ENCODE results near the gene FAM117A. TPM values are rescaled to one million over a fixed set of nuclear protein-coding genes. Genes with fewer than 3 reads are reported as not detected.

FAM117A gene
- total RNA-seq, 3 donors from 2014 or later, result 8.0 to 11.6 (median 9.8) TPM

- TF ChIP-seq POLR2A (IDR thresholded peaks at IDR 0.05) (no peak), CTCF (IDR thresholded peaks at IDR 0.05) (no peak), POLR2AphosphoS5 (IDR thresholded peaks at IDR 0.05) (no peak)
- no peak for DNase-seq (ENCODE audit: low spot score in 2 of 2)
- Histone ChIP-seq H3K36me3 (no peaks in the 10 kb centered on the region), H3K27ac (peak overlapping the region; percentile 43 to 63), H3K9me3 (no peaks in the 10 kb centered on the region), H3K4me1 (peaks cover 0 to under 1% of the 10 kb centered on the region in 2 donors), H3K27me3 (no peaks in the 10 kb centered on the region), H3K4me3 (no peak overlapping the region)
- intact Hi-C loops (cut with DNase I; ENCODE audit: low total_unique reads), result no loop called here
Measured at GRCh38 chr17:49757151-49757777, 6.7 kb downstream of the FAM117A start.

GRCh38 chr17:49756323-49757150, 7.4 kb downstream of the FAM117A start:
- no peak for DNase-seq (ENCODE audit: low spot score in 2 of 2)
- no peak for TF ChIP-seq CTCF (IDR thresholded peaks at IDR 0.05)
- TF ChIP-seq POLR2A (IDR thresholded peaks at IDR 0.05), result no peak
- no peak for TF ChIP-seq POLR2AphosphoS5 (IDR thresholded peaks at IDR 0.05)
- Histone ChIP-seq H3K9me3 (no peaks in the 10 kb centered on the region), H3K27me3 (no peaks in the 10 kb centered on the region), H3K4me1 (no peaks in the 10 kb centered on the region), H3K36me3 (no peaks in the 10 kb centered on the region), H3K4me3 (no peak overlapping the region), H3K27ac (peak overlapping the region in 1 of 2 donors; percentile 63)
- intact Hi-C loops (cut with DNase I; ENCODE audit: low total_unique reads), result loop anchor here (1.0 kb wide), 1 partner anchor 10 kb away; no protein-coding TSS in a partner anchor

GRCh38 chr17:49755663-49756283, 8.2 kb downstream of the FAM117A start:
- DNase-seq (ENCODE audit: low spot score in 2 of 2), result no peak
- Histone ChIP-seq H3K27ac (peak overlapping the region; percentile 51 to 63), H3K9me3 (no peaks in the 10 kb centered on the region), H3K27me3 (no peaks in the 10 kb centered on the region), H3K4me1 (no peaks in the 10 kb centered on the region), H3K36me3 (no peaks in the 10 kb centered on the region), H3K4me3 (no peak overlapping the region)
- no peak for TF ChIP-seq CTCF (IDR thresholded peaks at IDR 0.05)
- no peak for TF ChIP-seq POLR2A (IDR thresholded peaks at IDR 0.05)
- no peak for TF ChIP-seq POLR2AphosphoS5 (IDR thresholded peaks at IDR 0.05)
- intact Hi-C loops (cut with DNase I; ENCODE audit: low total_unique reads), result loop anchor here (1.0 kb wide), 1 partner anchor 9 kb away; no protein-coding TSS in a partner anchor

GRCh38 chr17:49753959-49754391, 10.0 kb downstream of the FAM117A start:
- intact Hi-C loops (cut with DNase I; ENCODE audit: low total_unique reads), result no loop called here
- TF ChIP-seq POLR2AphosphoS5 (IDR thresholded peaks at IDR 0.05), result peak in 1 of 3 donors; percentile 18
- TF ChIP-seq POLR2A (IDR thresholded peaks at IDR 0.05), result no peak
- H3K9me3 ChIP-seq, result no peaks in the 10 kb centered on the region
- H3K4me1 ChIP-seq, result no peaks in the 10 kb centered on the region
- no peak for DNase-seq (ENCODE audit: low spot score in 2 of 2)
- no peaks in the 10 kb centered on the region for H3K27me3 ChIP-seq
- no peak overlapping the region for H3K4me3 ChIP-seq
- H3K36me3 ChIP-seq, result no peaks in the 10 kb centered on the region
- no peak overlapping the region for H3K27ac ChIP-seq

- TF ChIP-seq POLR2A (IDR thresholded peaks at IDR 0.05) (no peak), POLR2AphosphoS5 (IDR thresholded peaks at IDR 0.05) (no peak), CTCF (IDR thresholded peaks at IDR 0.05) (no peak)
- Histone ChIP-seq H3K27me3 (no peaks in the 10 kb centered on the region), H3K27ac (no peak overlapping the region), H3K36me3 (no peaks in the 10 kb centered on the region), H3K4me3 (no peak overlapping the region), H3K9me3 (no peaks in the 10 kb centered on the region), H3K4me1 (no peaks in the 10 kb centered on the region)
- intact Hi-C loops (cut with DNase I; ENCODE audit: low total_unique reads), result no loop called here
- DNase-seq (ENCODE audit: low spot score in 2 of 2), result no peak
Measured at GRCh38 chr17:49752508-49752907, 11.4 kb downstream of the FAM117A start.
